ENCODE data around the gene ZNF652.

ZNF652 gene

DNA sequence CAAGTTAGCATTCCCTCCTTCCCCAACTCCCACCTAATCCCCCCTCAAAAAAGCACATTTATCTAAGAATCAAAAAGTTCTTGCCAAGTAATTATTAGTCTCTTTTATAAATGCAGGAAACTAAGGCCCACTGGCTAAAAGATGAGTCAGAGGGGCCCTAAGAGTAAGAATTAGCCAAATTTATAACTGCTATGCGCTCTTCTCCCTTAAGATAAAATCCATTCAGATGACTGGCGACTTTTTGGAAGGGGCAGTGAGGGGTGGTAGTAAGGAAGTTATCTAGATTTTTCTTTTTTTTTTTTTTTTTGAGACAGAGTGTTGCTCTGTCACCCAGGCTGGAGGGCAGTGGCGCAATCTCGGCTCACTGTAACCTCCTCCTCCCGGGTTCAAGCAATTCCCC is 17.1 kb downstream of the ZNF652 start:
- Histone ChIP-seq H3K9me3 (no peaks in the 10 kb centered on the region), H3K27ac (no peak overlapping the region), H3K27me3 (no peaks in the 10 kb centered on the region), H3K4me1 (ENCODE audit: control insufficient read depth in 1 of 2, insufficient read depth in 1 of 2, low read depth in 1 of 2, low read length in 1 of 2) (peaks cover 11 to 21% of the 10 kb centered on the region in 2 experiments), H3K36me3 (no peaks in the 10 kb centered on the region), H3K4me3 (ENCODE audit: low read depth in 1 of 2, low read length in 1 of 2) (no peak overlapping the region)
- TF ChIP-seq, protein P1, sequence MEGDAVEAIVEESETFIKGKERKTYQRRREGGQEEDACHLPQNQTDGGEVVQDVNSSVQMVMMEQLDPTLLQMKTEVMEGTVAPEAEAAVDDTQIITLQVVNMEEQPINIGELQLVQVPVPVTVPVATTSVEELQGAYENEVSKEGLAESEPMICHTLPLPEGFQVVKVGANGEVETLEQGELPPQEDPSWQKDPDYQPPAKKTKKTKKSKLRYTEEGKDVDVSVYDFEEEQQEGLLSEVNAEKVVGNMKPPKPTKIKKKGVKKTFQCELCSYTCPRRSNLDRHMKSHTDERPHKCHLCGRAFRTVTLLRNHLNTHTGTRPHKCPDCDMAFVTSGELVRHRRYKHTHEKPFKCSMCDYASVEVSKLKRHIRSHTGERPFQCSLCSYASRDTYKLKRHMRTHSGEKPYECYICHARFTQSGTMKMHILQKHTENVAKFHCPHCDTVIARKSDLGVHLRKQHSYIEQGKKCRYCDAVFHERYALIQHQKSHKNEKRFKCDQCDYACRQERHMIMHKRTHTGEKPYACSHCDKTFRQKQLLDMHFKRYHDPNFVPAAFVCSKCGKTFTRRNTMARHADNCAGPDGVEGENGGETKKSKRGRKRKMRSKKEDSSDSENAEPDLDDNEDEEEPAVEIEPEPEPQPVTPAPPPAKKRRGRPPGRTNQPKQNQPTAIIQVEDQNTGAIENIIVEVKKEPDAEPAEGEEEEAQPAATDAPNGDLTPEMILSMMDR (IDR thresholded peaks at IDR 0.05): no peak

DNA sequence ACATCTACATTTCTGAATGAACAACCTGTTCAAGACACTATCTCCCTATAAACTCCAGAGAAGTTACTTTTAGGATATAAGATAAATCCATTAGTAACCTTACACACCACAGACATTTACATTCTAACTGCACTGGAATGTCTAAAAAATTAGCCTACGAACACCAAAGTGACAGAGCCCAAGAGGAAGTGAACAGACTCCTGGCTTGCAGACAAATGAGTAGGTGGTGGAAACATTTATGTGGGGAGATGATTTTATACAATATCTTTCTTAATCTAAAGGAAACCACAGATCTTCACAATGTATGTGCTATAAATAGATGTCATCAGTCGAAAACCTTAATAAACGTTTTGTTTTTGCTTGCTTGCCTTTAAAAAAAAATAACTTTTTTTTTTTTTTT is 18.8 kb downstream of the ZNF652 start:
- Histone ChIP-seq H3K4me1 (ENCODE audit: control insufficient read depth in 1 of 2, insufficient read depth in 1 of 2, low read depth in 1 of 2, low read length in 1 of 2) (peaks cover 11 to 21% of the 10 kb centered on the region in 2 experiments), H3K27me3 (no peaks in the 10 kb centered on the region), H3K27ac (no peak overlapping the region), H3K9me3 (no peaks in the 10 kb centered on the region), H3K4me3 (ENCODE audit: low read depth in 1 of 2, low read length in 1 of 2) (no peak overlapping the region), H3K36me3 (no peaks in the 10 kb centered on the region)
- TF ChIP-seq, protein P1 (IDR thresholded peaks at IDR 0.05): no peak

DNA sequence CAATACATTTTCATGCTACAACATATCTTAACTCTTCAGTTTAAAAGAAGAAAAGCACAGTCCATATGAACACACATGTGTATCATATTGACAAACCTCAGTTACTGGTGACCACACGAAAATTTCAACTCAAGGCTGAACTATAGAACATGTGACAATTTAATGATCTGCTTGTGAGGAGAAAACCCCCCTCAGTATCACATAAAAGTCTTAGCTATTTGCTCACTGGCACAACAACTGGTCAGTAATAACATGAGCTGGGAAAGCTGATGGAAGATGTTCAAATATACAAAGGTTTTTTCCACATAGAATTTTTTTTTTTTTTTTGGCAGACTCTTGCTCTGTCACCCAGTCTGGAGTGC is 19.5 kb downstream of the ZNF652 start:
- Histone ChIP-seq H3K9me3 (no peaks in the 10 kb centered on the region), H3K27ac (no peak overlapping the region), H3K4me1 (ENCODE audit: control insufficient read depth in 1 of 2, insufficient read depth in 1 of 2, low read depth in 1 of 2, low read length in 1 of 2) (peaks cover 11 to 21% of the 10 kb centered on the region in 2 experiments), H3K4me3 (ENCODE audit: low read depth in 1 of 2, low read length in 1 of 2) (no peak overlapping the region), H3K36me3 (no peaks in the 10 kb centered on the region), H3K27me3 (no peaks in the 10 kb centered on the region)
- TF ChIP-seq, protein P1 (IDR thresholded peaks at IDR 0.05): no peak

DNA sequence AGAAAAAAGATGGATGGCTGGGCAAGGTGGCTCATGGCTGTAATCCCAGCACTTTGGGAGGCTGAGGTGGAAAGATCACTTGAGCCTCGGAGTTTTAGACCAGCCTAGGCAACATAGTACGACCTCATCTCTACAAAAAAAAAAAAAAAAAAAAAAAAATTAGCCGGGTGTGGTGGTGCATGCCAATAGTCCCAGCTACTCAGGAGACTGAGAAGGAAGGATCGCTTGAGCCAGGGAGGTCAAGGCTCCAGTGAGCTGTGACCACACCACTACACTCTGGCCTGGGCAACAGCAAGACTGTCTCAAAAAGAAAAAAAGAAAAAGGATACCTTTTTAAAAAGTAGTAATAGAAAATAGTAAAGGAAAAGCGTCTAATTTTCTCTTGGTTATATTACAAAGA is 20.7 kb downstream of the ZNF652 start:
- H3K4me1 ChIP-seq (ENCODE audit: control insufficient read depth in 1 of 2, insufficient read depth in 1 of 2, low read depth in 1 of 2, low read length in 1 of 2): peaks cover 11 to 21% of the 10 kb centered on the region in 2 experiments
- no peak overlapping the region for H3K27ac ChIP-seq
- H3K9me3 ChIP-seq: no peaks in the 10 kb centered on the region
- no peak overlapping the region for H3K4me3 ChIP-seq (ENCODE audit: low read depth in 1 of 2, low read length in 1 of 2)
- TF ChIP-seq, protein P1 (IDR thresholded peaks at IDR 0.05): no peak
- no peaks in the 10 kb centered on the region for H3K36me3 ChIP-seq
- no peaks in the 10 kb centered on the region for H3K27me3 ChIP-seq

DNA sequence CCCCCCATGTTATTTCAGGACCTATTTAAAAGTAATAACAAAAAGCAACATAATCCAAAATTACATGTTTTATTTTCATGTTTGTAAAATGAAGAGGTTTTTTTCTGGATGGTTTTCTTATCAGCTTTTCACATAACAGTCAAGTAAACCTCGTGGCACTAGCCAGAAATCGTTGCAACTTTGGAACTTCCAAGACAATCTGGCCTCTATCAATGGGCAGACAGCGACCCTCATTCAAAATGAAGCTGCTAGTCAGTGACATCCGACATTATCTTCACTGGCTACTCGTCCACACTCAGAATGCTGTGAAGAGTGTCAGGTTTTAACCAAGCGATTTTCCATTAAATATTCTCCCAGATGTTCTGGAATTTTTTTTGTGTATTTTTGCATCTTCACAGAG is 22.7 kb downstream of the ZNF652 start:
- H3K27me3 ChIP-seq: no peaks in the 10 kb centered on the region
- H3K27ac ChIP-seq: no peak overlapping the region
- TF ChIP-seq, protein P1 (IDR thresholded peaks at IDR 0.05): no peak
- H3K9me3 ChIP-seq: no peaks in the 10 kb centered on the region
- H3K4me1 ChIP-seq (ENCODE audit: control insufficient read depth in 1 of 2, insufficient read depth in 1 of 2, low read depth in 1 of 2, low read length in 1 of 2): peaks cover 7 to 21% of the 10 kb centered on the region in 2 experiments
- no peak overlapping the region for H3K4me3 ChIP-seq (ENCODE audit: low read depth in 1 of 2, low read length in 1 of 2)
- no peaks in the 10 kb centered on the region for H3K36me3 ChIP-seq

DNA sequence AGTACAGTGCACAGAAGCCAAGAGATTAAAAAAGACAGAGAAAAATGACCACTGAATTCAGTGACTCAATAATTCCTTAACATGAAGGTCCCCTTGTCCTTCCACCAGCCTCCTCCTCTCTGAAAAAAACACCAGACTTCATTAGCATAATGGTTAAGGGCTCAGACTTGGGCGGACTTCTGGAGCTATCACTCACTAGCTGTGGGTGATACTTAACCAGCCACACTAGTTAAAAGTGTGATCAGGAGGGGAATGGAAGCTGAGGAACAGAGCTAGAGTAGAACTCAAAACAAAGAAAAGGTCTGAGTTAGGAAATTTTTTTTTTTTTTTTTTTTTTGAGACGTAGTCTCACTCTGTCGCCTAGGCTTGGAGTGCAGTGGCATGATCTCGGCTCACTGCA is 23.2 kb downstream of the ZNF652 start:
- Histone ChIP-seq H3K27me3 (no peaks in the 10 kb centered on the region), H3K36me3 (no peaks in the 10 kb centered on the region), H3K4me3 (ENCODE audit: low read depth in 1 of 2, low read length in 1 of 2) (no peak overlapping the region), H3K9me3 (no peaks in the 10 kb centered on the region), H3K4me1 (ENCODE audit: control insufficient read depth in 1 of 2, insufficient read depth in 1 of 2, low read depth in 1 of 2, low read length in 1 of 2) (peaks cover 8 to 21% of the 10 kb centered on the region in 2 experiments), H3K27ac (no peak overlapping the region)
- TF ChIP-seq, protein P1 (IDR thresholded peaks at IDR 0.05): no peak
